OCI-LY7 (cell line): ENCODE results near the gene NTM. TPM values are rescaled to one million over a fixed set of nuclear protein-coding genes. Genes with fewer than 3 reads are reported as not detected.

Source experiments
- BruUV-seq: library from RNA; stranded (reverse); fragments of 400-500 nt; replicated peaks from 2 replicates; lab custom pipeline; 2021; lab: Mats Ljungman, UMichigan
- CTCF ChIA-PET: fragments of 300-600 bp; sonication (Branson Sonifier 250); formaldehyde crosslinking; loops from one replicate; lab custom pipeline; 2022; ENCODE audit warnings: antibody characterized with exemption; ENCODE audit not compliant: unreplicated experiment; lab: Charles Lee
- POLR2A ChIA-PET: fragments of 300-600 bp; sonication (Branson Sonifier 250); formaldehyde crosslinking; loops from one replicate; lab custom pipeline; 2022; ENCODE audit warnings: antibody characterized with exemption; lab: Charles Lee
- DNase-seq: peaks from one replicate; pipeline ENCODE4 v3.0.0-alpha.2; 2015; ENCODE audit warnings: low spot score
- H2AFZ ChIP-seq: fragments of 200-600 bp; sonication (generic), shearing (Covaris generic); 2 replicates; pipeline ENCODE4 v1.6.1; 2014; ENCODE audit warnings: mild to moderate bottlenecking, antibody characterized with exemption, low read length, moderate library complexity
- H3K27ac ChIP-seq: fragments of 200-600 bp; sonication (generic); 2 replicates; pipeline ENCODE4 v1.5.1; 2014; ENCODE audit warnings: mixed run types, low read depth, mild to moderate bottlenecking, moderate library complexity, low read length, inconsistent platforms; ENCODE audit not compliant: poor library complexity, severe bottlenecking
- H3K36me3 ChIP-seq: fragments of 200-600 bp; sonication (generic); 2 replicates; pipeline ENCODE4 v1.6.1; 2014; ENCODE audit warnings: mild to moderate bottlenecking, antibody characterized with exemption, low read length, moderate library complexity, mixed read lengths; ENCODE audit not compliant: insufficient read depth
- H3K4me1 ChIP-seq: fragments of 200-600 bp; sonication (generic); 2 replicates; pipeline ENCODE4 v1.5.1; 2014; ENCODE audit warnings: mild to moderate bottlenecking, low read length; ENCODE audit not compliant: insufficient read depth, poor library complexity, severe bottlenecking
- H3K4me2 ChIP-seq: fragments of 200-600 bp; sonication (generic); 2 replicates; pipeline ENCODE4 v1.6.1; 2014; ENCODE audit warnings: mild to moderate bottlenecking, low read length
- H3K4me3 ChIP-seq: fragments of 200-600 bp; sonication (generic); 2 replicates; pipeline ENCODE4 v1.5.1; 2014; ENCODE audit warnings: mild to moderate bottlenecking, low read depth, low read length; ENCODE audit not compliant: poor library complexity, severe bottlenecking
- H3K79me2 ChIP-seq: fragments of 200-600 bp; sonication (generic); 2 replicates; pipeline ENCODE4 v1.6.1; 2016; ENCODE audit warnings: low read depth, mild to moderate bottlenecking, low read length, moderate library complexity, mixed read lengths; ENCODE audit not compliant: insufficient read depth
- H3K9me2 ChIP-seq: fragments of 200-600 bp; sonication (generic); 2 replicates; pipeline ENCODE4 v1.6.1; 2016; ENCODE audit warnings: mild to moderate bottlenecking, low read length, mixed read lengths; ENCODE audit not compliant: insufficient read depth
- H3K9me3 ChIP-seq: fragments of 200-600 bp; sonication (generic); 2 replicates; pipeline ENCODE4 v1.6.1; 2014; ENCODE audit warnings: mild to moderate bottlenecking, mixed run types, low read length, mixed read lengths
- H4K20me1 ChIP-seq: fragments of 200-600 bp; sonication (generic); 2 replicates; pipeline ENCODE4 v1.6.1; 2014; ENCODE audit warnings: mild to moderate bottlenecking, antibody characterized with exemption, low read length, moderate library complexity, mixed read lengths; ENCODE audit not compliant: insufficient read depth
- EZH2phosphoT487 ChIP-seq: fragments of 200-600 bp; sonication (generic); IDR thresholded peaks from 2 replicates; pipeline ENCODE4 v1.6.1; 2018; ENCODE audit warnings: low read depth, borderline replicate concordance, mild to moderate bottlenecking, mixed run types, antibody characterized with exemption, low read length, moderate library complexity, mixed read lengths
- intact Hi-C: fragments of 100-400 bp; cut with micrococcal nuclease; formaldehyde crosslinking; loops from one replicate; pipeline ENCODE4 v1.10.0; 2022; ENCODE audit not compliant: unreplicated experiment
- total RNA-seq, 2 experiments: library from RNA; depleted of rRNA in 1 of 2; stranded (reverse); fragments of >200 nt in 1 of 2; shearing (Covaris generic) in 1 of 2; gene quantifications; 2 replicates each; pipeline ENCODE4 v1.2.3, GENCODE V29; 2014 to 2022
- TF ChIP-seq, protein P1 (sequence below): fragments of 200-600 bp; sonication (generic); conservative IDR thresholded peaks from 2 replicates; pipeline ENCODE4 v1.5.1; 2014; ENCODE audit warnings: mild to moderate bottlenecking, antibody characterized with exemption, low read length, moderate library complexity, mixed read lengths

The NTM gene
- total RNA-seq, 2 experiments from 2014 or later, result not detected

DNA sequence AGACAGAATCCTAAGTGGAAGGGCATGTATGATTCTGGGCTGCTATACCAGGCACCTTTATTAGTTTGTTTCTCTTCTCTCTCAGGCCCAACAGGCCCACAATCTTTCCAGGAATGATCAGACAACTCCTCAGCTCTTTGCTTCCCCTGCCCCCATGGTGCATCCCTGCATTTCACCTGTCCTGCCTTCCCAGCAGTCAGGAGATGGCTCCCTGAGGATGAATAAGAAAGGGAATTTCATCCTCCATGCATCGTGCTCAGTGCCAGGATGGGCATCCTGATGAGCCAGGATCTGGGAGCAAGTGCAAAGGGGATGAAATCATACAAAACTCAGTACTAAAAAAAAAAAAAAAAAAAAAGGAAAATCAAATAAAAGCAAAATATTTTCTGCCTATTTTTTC is 18.6 kb upstream of the NTM start:
- ChIA-PET CTCF (no interaction called here), POLR2A (interaction anchor here (0.7 kb wide), 1 partner anchor 15 kb away, joined by 4 read pairs; no protein-coding TSS in a partner anchor)
- no peak for DNase-seq
- Histone ChIP-seq H3K4me1 (no peaks in the 10 kb centered on the region), H3K27ac (no peak overlapping the region), H3K4me2 (no peak overlapping the region), H3K79me2 (no peaks in the 10 kb centered on the region), H3K4me3 (no peak overlapping the region), H3K9me3 (no peaks in the 10 kb centered on the region), H2AFZ (no peak overlapping the region), H3K9me2 (no peaks in the 10 kb centered on the region), H4K20me1 (no peaks in the 10 kb centered on the region), H3K36me3 (no peaks in the 10 kb centered on the region)
- intact Hi-C loops, result no loop called here
- BruUV-seq, result no TSS peak
- no peak for TF ChIP-seq EZH2phosphoT487
- TF ChIP-seq, protein P1, sequence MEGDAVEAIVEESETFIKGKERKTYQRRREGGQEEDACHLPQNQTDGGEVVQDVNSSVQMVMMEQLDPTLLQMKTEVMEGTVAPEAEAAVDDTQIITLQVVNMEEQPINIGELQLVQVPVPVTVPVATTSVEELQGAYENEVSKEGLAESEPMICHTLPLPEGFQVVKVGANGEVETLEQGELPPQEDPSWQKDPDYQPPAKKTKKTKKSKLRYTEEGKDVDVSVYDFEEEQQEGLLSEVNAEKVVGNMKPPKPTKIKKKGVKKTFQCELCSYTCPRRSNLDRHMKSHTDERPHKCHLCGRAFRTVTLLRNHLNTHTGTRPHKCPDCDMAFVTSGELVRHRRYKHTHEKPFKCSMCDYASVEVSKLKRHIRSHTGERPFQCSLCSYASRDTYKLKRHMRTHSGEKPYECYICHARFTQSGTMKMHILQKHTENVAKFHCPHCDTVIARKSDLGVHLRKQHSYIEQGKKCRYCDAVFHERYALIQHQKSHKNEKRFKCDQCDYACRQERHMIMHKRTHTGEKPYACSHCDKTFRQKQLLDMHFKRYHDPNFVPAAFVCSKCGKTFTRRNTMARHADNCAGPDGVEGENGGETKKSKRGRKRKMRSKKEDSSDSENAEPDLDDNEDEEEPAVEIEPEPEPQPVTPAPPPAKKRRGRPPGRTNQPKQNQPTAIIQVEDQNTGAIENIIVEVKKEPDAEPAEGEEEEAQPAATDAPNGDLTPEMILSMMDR, result no peak

DNA sequence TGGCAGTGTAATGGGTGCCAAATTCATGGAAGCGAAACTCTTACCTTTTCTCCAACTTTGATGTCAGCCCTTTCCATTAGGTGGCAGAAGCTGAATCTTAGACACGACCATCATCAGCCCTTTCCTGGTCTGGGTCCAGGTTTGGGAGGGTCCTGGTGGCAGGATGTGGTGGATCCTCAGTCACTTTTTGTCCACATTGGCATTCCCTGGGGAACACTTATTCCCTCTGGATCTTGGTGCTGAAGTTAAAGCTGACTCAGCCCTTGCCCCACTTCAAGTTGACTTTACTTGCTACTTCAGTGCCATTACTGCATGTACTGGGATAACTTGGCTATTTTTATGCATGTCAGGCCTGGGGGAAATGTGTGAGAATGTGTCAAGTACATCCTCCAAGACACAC is 16.6 kb upstream of the NTM start:
- no peaks in the 10 kb centered on the region for H3K9me2 ChIP-seq
- no peak overlapping the region for H2AFZ ChIP-seq
- POLR2A ChIA-PET, result no interaction called here
- BruUV-seq, result no TSS peak
- TF ChIP-seq EZH2phosphoT487, result no peak
- TF ChIP-seq, protein P1, result no peak
- H3K4me2 ChIP-seq, result no peak overlapping the region
- no peaks in the 10 kb centered on the region for H3K4me1 ChIP-seq
- no peak overlapping the region for H3K4me3 ChIP-seq
- H4K20me1 ChIP-seq, result no peaks in the 10 kb centered on the region
- no peaks in the 10 kb centered on the region for H3K9me3 ChIP-seq
- no peaks in the 10 kb centered on the region for H3K36me3 ChIP-seq
- H3K79me2 ChIP-seq, result no peaks in the 10 kb centered on the region
- intact Hi-C loops, result no loop called here
- no peak for DNase-seq
- CTCF ChIA-PET, result no interaction called here
- no peak overlapping the region for H3K27ac ChIP-seq

DNA sequence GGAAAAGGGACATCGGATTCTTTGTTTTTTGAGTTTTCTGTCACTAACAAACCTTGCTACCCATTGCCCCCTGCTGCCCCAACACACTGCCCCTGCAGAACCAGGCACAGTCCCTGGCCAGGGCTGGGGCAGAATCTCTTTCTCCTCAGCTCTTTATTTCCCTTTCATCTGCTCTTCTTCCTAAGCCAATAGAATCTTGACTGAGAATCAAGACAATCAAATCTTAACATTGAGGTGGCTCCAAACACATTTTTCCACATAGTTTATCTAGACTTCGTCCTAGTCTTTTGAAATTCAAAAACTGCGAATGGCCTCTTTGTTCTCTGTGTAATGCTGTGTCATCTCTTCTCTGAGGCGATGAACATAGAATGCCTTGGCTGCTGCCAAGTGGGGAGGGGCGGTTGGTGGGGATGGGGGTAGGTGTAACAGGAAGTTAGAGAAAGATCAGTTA is 16.1 kb upstream of the NTM start:
- H4K20me1 ChIP-seq, result no peaks in the 10 kb centered on the region
- POLR2A ChIA-PET, result no interaction called here
- H3K4me3 ChIP-seq, result no peak overlapping the region
- H2AFZ ChIP-seq, result no peak overlapping the region
- TF ChIP-seq, protein P1, result no peak
- no peak for TF ChIP-seq EZH2phosphoT487
- no peaks in the 10 kb centered on the region for H3K79me2 ChIP-seq
- no peaks in the 10 kb centered on the region for H3K36me3 ChIP-seq
- no peak overlapping the region for H3K4me2 ChIP-seq
- CTCF ChIA-PET, result no interaction called here
- no peaks in the 10 kb centered on the region for H3K4me1 ChIP-seq
- H3K9me2 ChIP-seq, result no peaks in the 10 kb centered on the region
- DNase-seq, result no peak
- H3K27ac ChIP-seq, result no peak overlapping the region
- H3K9me3 ChIP-seq, result no peaks in the 10 kb centered on the region
- no TSS peak for BruUV-seq
- intact Hi-C loops, result no loop called here
